PC-9 (cell line): Measurements from ENCODE around the gene RGS3.

Source experiments
- CTCF ChIP-seq: fragments of 200-600 bp; sonication (generic); conservative IDR thresholded peaks from 2 replicates; pipeline ENCODE4 v1.6.1; 2017; ENCODE audit warnings: mixed run types, antibody characterized with exemption, mild to moderate bottlenecking, moderate library complexity
- EZH2 ChIP-seq: fragments of 200-600 bp; sonication (generic); IDR thresholded peaks from 2 replicates; pipeline ENCODE4 v1.8.0; 2017; ENCODE audit warnings: antibody characterized with exemption, low read depth

GRCh38 chr9:113568081-113568435 is 104.5 kb downstream of the RGS3 start:
- TF ChIP-seq CTCF (no peak), EZH2 (no peak)
